H9 (cell line): ENCODE results near the gene GUK1. TPM values are rescaled to one million over a fixed set of nuclear protein-coding genes. Genes with fewer than 3 reads are reported as not detected.

Source experiments
- DNase-seq: peaks from one replicate; pipeline ENCODE4 v3.0.0-alpha.2; 2017
- H2AFZ ChIP-seq: one replicate; pipeline ENCODE4 v1.6.1; 2013; ENCODE audit warnings: mild to moderate bottlenecking, low read length, control low read depth, moderate library complexity
- H2AK5ac ChIP-seq: 2 replicates; pipeline ENCODE4 v1.6.1; 2013; ENCODE audit warnings: low read length, control low read depth, mixed read lengths; ENCODE audit not compliant: insufficient read length
- H2BK120ac ChIP-seq: one replicate; pipeline ENCODE4 v1.6.1; 2013; ENCODE audit warnings: low read depth, mild to moderate bottlenecking, low read length, control low read depth, inconsistent platforms; ENCODE audit not compliant: poor library complexity, severe bottlenecking
- H2BK12ac ChIP-seq: 2 replicates; pipeline ENCODE4 v1.6.1; 2013; ENCODE audit warnings: low read length, control low read depth, mixed read lengths, low read depth; ENCODE audit not compliant: insufficient read length
- H2BK15ac ChIP-seq: 2 replicates; pipeline ENCODE4 v1.6.1; 2013; ENCODE audit warnings: low read depth, low read length, control low read depth
- H2BK20ac ChIP-seq: one replicate; pipeline ENCODE4 v1.6.1; 2013; ENCODE audit warnings: low read depth, mild to moderate bottlenecking, low read length, control low read depth, inconsistent platforms; ENCODE audit not compliant: poor library complexity, severe bottlenecking
- H2BK5ac ChIP-seq: 2 replicates; pipeline ENCODE4 v1.6.1; 2013; ENCODE audit warnings: low read length, control low read depth, mixed read lengths; ENCODE audit not compliant: insufficient read length
- H3K14ac ChIP-seq: 2 replicates; pipeline ENCODE4 v1.6.1; 2013; ENCODE audit warnings: low read length, control low read depth; ENCODE audit not compliant: insufficient read depth
- H3K18ac ChIP-seq: 2 replicates; pipeline ENCODE4 v1.6.1; 2013; ENCODE audit warnings: low read depth, mild to moderate bottlenecking, mixed read lengths, low read length, control low read depth; ENCODE audit not compliant: insufficient read length
- H3K23ac ChIP-seq: 2 replicates; pipeline ENCODE4 v1.6.1; 2013; ENCODE audit warnings: low read length, control low read depth, mixed read lengths, low read depth; ENCODE audit not compliant: insufficient read length
- H3K23me2 ChIP-seq: 2 replicates; pipeline ENCODE4 v1.6.1; 2013; ENCODE audit warnings: low read depth, mild to moderate bottlenecking, mixed read lengths, low read length, control low read depth; ENCODE audit not compliant: insufficient read length, poor library complexity, severe bottlenecking
- H3K27ac ChIP-seq: 2 replicates; pipeline ENCODE4 v1.5.1; 2013; ENCODE audit warnings: low read length, control low read depth, mixed read lengths, low read depth; ENCODE audit not compliant: insufficient read length
- H3K27me3 ChIP-seq: 2 replicates; pipeline ENCODE4 v1.6.1; 2013; ENCODE audit warnings: low read length, control low read depth, inconsistent platforms; ENCODE audit not compliant: insufficient read depth
- H3K4ac ChIP-seq: 2 replicates; pipeline ENCODE4 v1.6.1; 2013; ENCODE audit warnings: low read depth, mild to moderate bottlenecking, control low read depth, inconsistent platforms, low read length, moderate library complexity
- H3K4me1 ChIP-seq: 2 replicates; pipeline ENCODE4 v1.6.1; 2013; ENCODE audit warnings: low read length, control low read depth, inconsistent platforms; ENCODE audit not compliant: insufficient read depth
- H3K4me2 ChIP-seq: 2 replicates; pipeline ENCODE4 v1.6.1; 2013; ENCODE audit warnings: low read length, control low read depth, mixed read lengths; ENCODE audit not compliant: insufficient read length, insufficient read depth
- H3K56ac ChIP-seq: 2 replicates; pipeline ENCODE4 v1.6.1; 2013; ENCODE audit warnings: low read depth, mild to moderate bottlenecking, mixed read lengths, low read length, control low read depth; ENCODE audit not compliant: insufficient read length
- H3K79me1 ChIP-seq: 2 replicates; pipeline ENCODE4 v1.6.1; 2013; ENCODE audit warnings: low read depth, mild to moderate bottlenecking, moderate library complexity, low read length, control low read depth, inconsistent platforms; ENCODE audit not compliant: insufficient read depth, poor library complexity, severe bottlenecking
- H3K79me2 ChIP-seq: 2 replicates; pipeline ENCODE4 v1.6.1; 2013; ENCODE audit warnings: low read length, control low read depth, inconsistent platforms; ENCODE audit not compliant: insufficient read depth
- H3K9ac ChIP-seq: 2 replicates; pipeline ENCODE4 v1.6.1; 2013; ENCODE audit warnings: low read length, control low read depth, mixed read lengths; ENCODE audit not compliant: insufficient read length; ENCODE audit errors: extremely low read depth
- H3K9me3 ChIP-seq: one replicate; pipeline ENCODE4 v1.6.1; 2013; ENCODE audit warnings: low read depth, low read length, inconsistent platforms; ENCODE audit not compliant: control insufficient read depth
- H3T11ph ChIP-seq: one replicate; pipeline ENCODE4 v1.6.1; 2013; ENCODE audit warnings: mild to moderate bottlenecking, low read length, control low read depth, inconsistent platforms
- H4K20me1 ChIP-seq: one replicate; pipeline ENCODE4 v1.6.1; 2013; ENCODE audit not compliant: control insufficient read depth, insufficient read length, insufficient read depth
- H4K5ac ChIP-seq: 2 replicates; pipeline ENCODE4 v1.6.1; 2013; ENCODE audit warnings: low read depth, mild to moderate bottlenecking, mixed read lengths, low read length, control low read depth; ENCODE audit not compliant: insufficient read length
- H4K8ac ChIP-seq: replicated peaks from 2 replicates; pipeline ENCODE4 v1.6.1; 2013; ENCODE audit warnings: low read length, control low read depth, mixed read lengths, low read depth; ENCODE audit not compliant: insufficient read length
- H4K91ac ChIP-seq: 2 replicates; pipeline ENCODE4 v1.6.1; 2013; ENCODE audit warnings: low read depth, mild to moderate bottlenecking, moderate library complexity, mixed read lengths, low read length, control low read depth; ENCODE audit not compliant: insufficient read length
- H3K27ac Mint-ChIP-seq, 3 experiments: 2 replicates in 2 of 3; 3 replicates in 1 of 3; pipeline ENCODE4 v1.8.0; 2020 to 2021; ENCODE audit warnings: mixed read lengths in 3 of 3, mild to moderate bottlenecking in 1 of 3, moderate library complexity in 1 of 3
- H3K27me3 Mint-ChIP-seq: 2 replicates; pipeline ENCODE4 v1.8.0; 2021; ENCODE audit warnings: low read depth, mild to moderate bottlenecking, moderate library complexity, mixed read lengths
- H3K36me3 Mint-ChIP-seq, 3 experiments: 2 replicates in 2 of 3; 3 replicates in 1 of 3; pipeline ENCODE4 v1.8.0; 2020 to 2021; ENCODE audit warnings: low read depth in 3 of 3, mixed read lengths in 3 of 3; ENCODE audit not compliant: insufficient read depth in 1 of 3
- H3K4me1 Mint-ChIP-seq, 2 experiments: 2 replicates each; pipeline ENCODE4 v1.8.0; 2020; ENCODE audit warnings: mixed read lengths in 2 of 2
- H3K4me3 Mint-ChIP-seq, 2 experiments: 2 replicates in 1 of 2; 3 replicates in 1 of 2; pipeline ENCODE4 v1.8.0; 2020 to 2021; ENCODE audit warnings: mild to moderate bottlenecking in 2 of 2, mixed read lengths in 2 of 2, moderate library complexity in 1 of 2
- H3K9me3 Mint-ChIP-seq, 2 experiments: 2 replicates in 1 of 2; 3 replicates in 1 of 2; pipeline ENCODE4 v1.8.0; 2020; ENCODE audit warnings: mild to moderate bottlenecking in 2 of 2, mixed read lengths in 2 of 2, moderate library complexity in 1 of 2
- CTCF ChIP-seq: fragments of 200-600 bp; sonication (generic); conservative IDR thresholded peaks from 3 replicates; pipeline ENCODE4 v1.8.0; 2021; ENCODE audit warnings: antibody characterized with exemption, mild to moderate bottlenecking
- WGBS: extraction: QIAGEN DNeasy Blood & Tissue Kit; methylation state at CpG from one replicate; pipeline ENCODE4 v1.1.7; 2013; ENCODE audit warnings: missing lambda C conversion rate, low lambda C conversion rate, mixed read lengths; ENCODE audit not compliant: insufficient read length; ENCODE audit errors: extremely low coverage; 5-methylcytosine and 5-hydroxymethylcytosine counted together
- total RNA-seq: library from RNA; stranded (reverse); gene quantifications from 2 replicates; pipeline ENCODE4 v1.2.1, GENCODE V29; 2021

The GUK1 gene
- total RNA-seq, 1 experiment from 2014 or later, result 88.2 TPM

- no peak overlapping the region for H3K56ac ChIP-seq
- peaks cover 12% of the 10 kb centered on the region for H3K23me2 ChIP-seq
- no peak overlapping the region for H3K23ac ChIP-seq
- peaks cover 18 to 19% of the 10 kb centered on the region in 2 experiments for H3K4me1 Mint-ChIP-seq
- no peak overlapping the region for H3K27ac ChIP-seq
- no peak overlapping the region for H4K8ac ChIP-seq
- no peak overlapping the region for H4K5ac ChIP-seq
- no peaks in the 10 kb centered on the region for H3K27me3 ChIP-seq
- H3K4ac ChIP-seq, result no peak overlapping the region
- no CpG with 5 or more reads among the region's 7 CpGs for WGBS
- H3K9me3 Mint-ChIP-seq, result no peaks in the 10 kb centered on the region
- H3K18ac ChIP-seq, result no peak overlapping the region
- TF ChIP-seq CTCF, result no peak
- H3T11ph ChIP-seq, result no peak overlapping the region
- no peak overlapping the region for H2AK5ac ChIP-seq
- no peak overlapping the region for H4K91ac ChIP-seq
- no peaks in the 10 kb centered on the region for H3K9me3 ChIP-seq
- H2BK120ac ChIP-seq, result no peak overlapping the region
- no peak overlapping the region for H2AFZ ChIP-seq
- H3K27ac Mint-ChIP-seq, result peak overlapping the region in 2 of 3 experiments; percentile 62 to 76; a peak in 2 of 7 replicates
- peaks cover 18 to 38% (median 31%) of the 10 kb centered on the region in 3 experiments; a peak in 6 of 7 replicates for H3K36me3 Mint-ChIP-seq
- DNase-seq, result peak; percentile 22
- no peak overlapping the region for H3K14ac ChIP-seq
- peak overlapping the region; percentile 37 for H3K4me2 ChIP-seq
- H2BK20ac ChIP-seq, result no peak overlapping the region
- H3K4me1 ChIP-seq, result no peaks in the 10 kb centered on the region
- no peak overlapping the region for H2BK12ac ChIP-seq
- H3K79me2 ChIP-seq, result no peaks in the 10 kb centered on the region
- H2BK5ac ChIP-seq, result no peak overlapping the region
- no peak overlapping the region for H3K9ac ChIP-seq
- H4K20me1 ChIP-seq, result no peaks in the 10 kb centered on the region
- peak overlapping the region; percentile 95 to 96 for H3K4me3 Mint-ChIP-seq
- H3K27me3 Mint-ChIP-seq, result peaks cover 3% of the 10 kb centered on the region
- no peak overlapping the region for H2BK15ac ChIP-seq
- H3K79me1 ChIP-seq, result peaks cover 3% of the 10 kb centered on the region
These were observed 35.4 kb upstream of the GUK1 start for GRCh38 chr1:228104526-228105269.
